Stimulated activated CD8-positive, alpha-beta memory T cell treated with anti-CD3 and anti-CD28 coated beads, Interleukin-15, amount 100 ng/mL, for 48 hours (primary cell): ENCODE data around the gene MIA2.
"Not testable (repeated sequence)": the region's sequence is repeated elsewhere in the genome, so short reads cannot be mapped to it uniquely, and the experiment has no call there.

Experiments
- DNase-seq, 2 donors: peaks; one replicate each; pipeline ENCODE4 v3.0.0-alpha.2; 2020; ENCODE audit warnings: low read depth in 2 of 2

MIA2 gene

DNA sequence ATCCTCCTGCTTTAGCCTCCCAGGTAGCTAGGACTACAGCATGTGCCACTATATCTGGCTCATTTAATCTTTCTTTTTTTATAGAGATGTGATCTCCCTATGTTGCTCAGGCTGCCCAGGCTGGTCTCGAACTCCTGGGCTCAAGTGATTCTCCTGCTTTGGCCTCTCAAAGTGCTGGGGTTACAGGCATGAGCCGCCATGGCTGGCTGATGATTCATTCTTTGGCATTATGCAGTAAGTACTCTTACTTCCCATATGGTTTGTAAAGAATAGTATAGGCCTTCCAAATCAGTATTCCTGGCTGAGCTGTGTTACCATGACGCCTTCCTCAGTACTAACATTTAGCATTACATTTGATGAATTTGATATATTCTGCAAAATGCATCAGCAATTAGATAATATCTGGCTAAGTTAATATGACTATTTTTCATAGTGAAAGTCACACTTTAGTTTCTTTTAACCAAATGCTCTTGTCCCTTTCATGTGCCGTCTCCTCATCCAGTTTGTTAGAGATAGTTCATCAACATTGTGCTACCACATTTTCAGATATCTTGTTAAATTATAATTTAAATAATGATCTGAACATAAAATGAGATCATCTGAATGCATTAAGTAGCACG lies 3.2 kb upstream of the MIA2 start:
- DNase-seq = no peak

DNA sequence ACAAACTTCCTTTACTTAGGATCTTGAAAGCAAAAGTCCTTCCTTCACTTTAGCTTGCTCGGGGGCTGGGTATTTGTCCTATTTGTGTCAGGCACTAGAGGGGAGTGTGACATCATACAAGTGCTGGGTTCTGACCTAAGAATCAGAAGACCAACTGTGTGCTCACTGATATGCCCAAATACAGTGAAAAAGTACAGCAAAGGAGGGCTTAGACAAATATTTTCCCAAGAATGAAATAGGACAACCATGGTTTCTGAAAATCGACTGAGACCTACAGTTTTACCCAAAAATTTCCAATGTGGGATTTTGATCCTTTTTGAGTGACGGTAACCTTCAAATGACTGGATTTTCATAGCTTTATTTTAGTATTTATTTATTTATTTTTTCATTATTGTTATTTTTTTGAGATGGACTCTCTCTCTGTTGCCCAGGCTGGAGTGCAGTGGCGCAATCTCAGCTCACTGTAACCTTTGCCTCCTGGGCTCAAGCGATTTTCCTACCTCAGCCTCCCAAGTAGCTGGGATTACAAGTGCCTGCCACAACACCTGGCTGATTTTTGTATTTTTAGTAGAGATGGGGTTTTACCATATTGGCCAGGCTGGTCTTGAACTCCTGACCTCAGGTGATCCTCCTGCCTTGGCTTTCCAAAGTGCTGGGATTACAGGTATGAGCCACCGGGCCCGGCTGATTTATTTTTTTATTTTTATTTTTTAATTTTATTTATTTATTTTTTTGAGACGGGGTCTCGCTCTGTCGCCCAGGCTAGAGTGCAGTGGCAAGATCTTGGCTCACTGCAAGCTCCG lies 1.8 kb upstream of the MIA2 start:
- DNase-seq = not testable (repeated sequence)

DNA sequence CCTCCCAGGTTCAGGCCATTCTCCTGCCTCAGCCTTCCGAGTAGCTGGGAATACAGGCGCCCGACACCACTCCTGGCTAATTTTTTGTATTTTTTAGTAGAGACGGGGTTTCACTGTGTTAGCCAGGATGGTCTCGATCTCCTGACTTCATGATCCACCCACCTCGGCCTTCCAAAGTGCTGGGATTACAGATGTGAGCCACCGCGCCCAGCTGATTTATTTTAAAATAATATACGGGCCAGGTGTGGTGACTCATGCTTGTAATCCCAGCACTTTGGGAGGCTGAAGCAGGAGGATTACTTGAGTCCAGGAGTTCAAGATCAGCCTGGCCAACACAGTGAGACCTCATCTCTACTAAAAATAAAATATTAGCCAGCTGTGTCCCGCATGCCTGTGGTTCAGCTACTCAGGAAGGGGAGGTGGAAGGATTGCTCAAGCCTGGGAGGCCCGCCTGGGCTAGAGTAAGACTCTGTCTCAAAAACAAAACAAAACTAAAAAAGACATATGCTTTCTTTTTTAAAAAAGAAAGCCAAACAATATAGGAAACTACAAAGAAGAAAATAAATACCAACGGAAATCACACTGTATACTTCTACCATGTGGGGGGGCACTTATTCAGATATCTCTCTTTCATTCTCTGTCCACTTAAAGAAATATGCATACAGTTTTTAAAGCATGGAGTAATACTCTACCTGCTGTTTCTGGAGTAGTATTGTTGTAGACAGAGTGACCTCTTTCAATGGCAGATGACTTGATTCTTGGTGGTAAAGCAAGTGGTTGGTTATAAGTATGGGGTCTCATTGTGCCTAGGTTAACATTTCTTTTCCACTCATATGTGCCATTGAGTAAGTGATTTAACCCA lies 930 bp upstream of the MIA2 start:
- no peak for DNase-seq

DNA sequence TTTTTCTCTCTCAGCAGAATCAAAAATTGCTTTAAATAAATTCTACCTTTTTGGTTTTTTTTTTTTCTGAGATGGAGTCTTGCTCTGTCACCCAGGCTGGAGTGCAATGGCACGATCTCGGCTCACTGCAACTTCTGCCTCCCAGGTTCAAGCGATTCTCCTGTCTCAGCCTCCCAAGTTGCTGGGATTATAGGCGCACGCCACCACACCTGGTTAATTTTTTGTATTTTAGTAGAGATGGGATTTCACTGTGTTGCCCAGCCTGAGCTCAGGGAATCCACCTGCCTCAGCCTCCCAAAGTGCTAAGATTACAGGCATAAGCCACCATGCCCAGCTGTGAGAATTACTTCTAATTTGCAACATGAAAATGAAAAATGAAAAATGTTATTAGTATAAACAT lies 1.3 kb downstream of the MIA2 start:
- DNase-seq = not testable (repeated sequence)

DNA sequence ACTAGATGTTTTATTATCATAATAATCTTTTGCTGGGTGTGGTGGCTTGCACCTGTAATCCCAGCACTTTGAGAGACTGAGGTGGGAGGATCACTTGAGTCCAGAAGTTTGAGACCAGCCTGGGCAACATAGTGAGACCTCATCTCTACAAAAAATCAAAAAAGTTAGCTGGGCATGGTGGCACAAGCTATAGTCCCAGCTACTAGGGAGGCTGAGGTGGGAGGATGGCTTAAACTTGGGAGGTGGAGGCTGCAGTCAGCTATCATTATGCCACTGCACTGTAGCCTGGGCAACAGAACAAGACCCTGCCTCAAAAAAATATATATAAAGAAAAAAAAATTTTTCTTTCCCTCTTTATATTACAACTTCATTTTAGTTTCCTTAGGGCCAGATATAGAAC lies 1.8 kb downstream of the MIA2 start:
- DNase-seq = not testable (repeated sequence)

DNA sequence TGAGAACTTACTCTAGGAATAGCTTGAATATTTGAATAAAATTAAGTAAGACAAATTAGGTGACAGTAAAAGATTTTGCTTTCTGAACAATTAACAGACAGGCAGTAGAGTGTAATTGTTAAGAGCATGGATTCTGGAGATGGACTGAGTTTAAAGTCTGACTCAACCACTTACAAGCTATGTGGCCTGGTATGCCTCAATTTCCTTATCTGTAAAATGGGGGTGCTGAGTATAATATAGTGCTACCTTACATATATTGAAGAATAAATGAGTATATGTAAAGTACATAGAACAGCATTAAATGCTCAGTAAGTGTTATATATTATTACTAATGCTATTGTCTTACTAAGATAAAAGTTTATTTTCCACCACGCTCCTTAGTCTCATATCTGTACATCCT lies 7.1 kb downstream of the MIA2 start:
- DNase-seq = no peak

DNA sequence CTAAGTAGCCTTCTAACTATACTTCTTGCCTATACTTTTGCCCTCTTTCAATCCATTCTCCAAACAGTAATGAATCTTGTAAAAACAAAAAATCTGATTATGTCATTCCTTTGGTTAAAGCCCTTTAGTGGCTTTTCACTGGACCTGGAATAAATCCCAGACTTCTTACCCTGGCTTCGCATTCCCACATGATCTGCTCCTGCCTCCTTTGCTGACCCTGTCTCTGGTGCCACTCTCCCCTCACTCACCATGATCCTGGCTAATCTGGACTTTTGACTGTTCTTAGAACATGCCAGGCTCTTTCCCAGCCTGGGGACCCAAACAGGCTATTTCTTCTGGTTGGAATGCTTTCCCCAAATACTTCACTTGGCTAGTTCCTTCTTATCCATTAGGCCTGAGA lies 7.9 kb downstream of the MIA2 start:
- DNase-seq = no peak

DNA sequence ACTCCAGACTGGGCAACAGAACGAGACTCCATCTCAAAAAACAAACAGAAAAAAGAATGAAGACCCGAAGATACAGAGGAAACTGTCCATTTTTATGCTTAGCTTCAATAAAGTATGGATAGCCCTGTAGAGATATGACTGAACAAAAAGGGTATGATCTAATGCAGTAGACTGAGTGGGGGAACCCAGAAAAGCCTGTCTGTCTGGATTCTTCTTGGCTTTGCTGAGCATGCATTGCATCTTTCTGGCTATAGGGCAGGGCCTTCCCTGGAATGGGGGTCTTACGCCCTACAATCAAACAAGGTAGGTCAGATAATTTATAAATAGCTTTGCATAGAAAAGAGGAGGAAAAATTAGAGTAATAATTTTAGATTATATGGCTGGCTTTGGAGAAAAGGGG lies 10.1 kb downstream of the MIA2 start:
- DNase-seq = no peak

DNA sequence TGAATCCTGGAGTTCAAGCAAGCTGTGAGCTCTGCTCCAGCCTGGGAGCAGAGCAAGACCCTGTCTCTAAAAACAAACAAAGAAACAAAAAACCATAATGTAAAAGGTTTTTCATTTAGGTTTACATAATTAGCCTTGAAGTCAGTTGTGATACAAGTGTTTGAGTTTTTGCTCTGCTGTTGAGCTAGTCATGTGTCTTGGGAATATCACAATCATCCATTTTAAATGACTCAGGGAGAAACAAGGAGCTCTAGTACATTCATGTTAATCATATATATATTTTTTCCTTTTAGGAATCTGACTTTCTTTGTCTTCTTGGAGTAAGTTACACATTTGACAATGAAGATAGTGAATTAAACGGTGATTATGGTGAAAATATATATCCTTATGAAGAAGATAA lies 12.9 kb downstream of the MIA2 start:
- DNase-seq = no peak

DNA sequence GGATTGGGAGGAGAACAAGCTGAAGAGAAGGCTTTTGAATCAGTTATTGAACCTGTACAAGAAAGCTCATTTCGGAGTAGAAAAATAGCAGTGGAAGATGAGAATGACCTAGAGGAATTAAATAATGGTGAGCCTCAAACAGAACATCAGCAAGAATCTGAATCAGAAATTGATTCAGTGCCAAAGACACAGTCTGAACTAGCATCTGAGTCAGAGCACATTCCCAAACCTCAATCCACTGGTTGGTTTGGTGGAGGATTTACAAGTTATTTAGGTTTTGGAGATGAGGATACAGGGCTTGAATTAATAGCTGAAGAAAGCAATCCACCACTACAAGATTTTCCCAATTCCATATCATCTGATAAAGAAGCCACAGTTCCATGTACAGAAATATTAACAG lies 13.5 kb downstream of the MIA2 start:
- DNase-seq = no peak

DNA sequence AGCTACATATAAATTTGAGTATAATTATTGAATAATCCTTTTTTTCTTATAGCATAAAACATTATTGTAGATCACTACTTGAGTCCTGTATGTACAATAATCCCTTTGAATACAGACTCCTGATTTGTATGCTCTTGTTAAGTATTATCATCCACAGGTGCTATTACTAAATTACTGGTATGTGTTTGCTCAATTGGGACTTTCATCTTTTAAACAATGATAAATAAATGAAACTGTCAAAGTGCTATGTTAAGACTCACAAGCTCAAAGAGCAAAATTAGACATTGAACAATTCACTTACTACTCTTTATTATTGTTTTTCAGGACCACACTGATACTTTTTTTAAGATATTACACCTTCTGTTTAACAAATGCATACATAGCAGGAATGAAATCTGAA lies 17.8 kb downstream of the MIA2 start:
- no peak for DNase-seq

DNA sequence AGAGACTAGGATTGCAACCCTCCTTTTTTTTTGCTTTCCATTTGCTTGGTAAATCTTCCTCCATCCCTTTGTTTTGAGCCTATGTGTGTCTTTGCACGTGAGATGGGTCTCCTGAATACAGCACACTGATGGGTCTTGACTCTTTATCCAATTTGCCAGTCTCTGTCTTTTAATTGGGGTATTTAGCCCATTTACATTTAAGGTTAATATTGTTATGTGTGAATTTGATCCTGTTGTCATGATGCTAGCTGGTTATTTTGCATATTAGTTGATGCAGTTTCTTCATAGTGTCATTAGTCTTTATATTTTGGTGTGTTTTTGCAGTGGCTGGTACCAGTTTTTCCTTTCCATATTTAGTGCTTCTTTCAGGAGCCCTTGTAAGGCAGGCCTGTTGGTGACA lies 23.7 kb downstream of the MIA2 start:
- not testable (repeated sequence) for DNase-seq

DNA sequence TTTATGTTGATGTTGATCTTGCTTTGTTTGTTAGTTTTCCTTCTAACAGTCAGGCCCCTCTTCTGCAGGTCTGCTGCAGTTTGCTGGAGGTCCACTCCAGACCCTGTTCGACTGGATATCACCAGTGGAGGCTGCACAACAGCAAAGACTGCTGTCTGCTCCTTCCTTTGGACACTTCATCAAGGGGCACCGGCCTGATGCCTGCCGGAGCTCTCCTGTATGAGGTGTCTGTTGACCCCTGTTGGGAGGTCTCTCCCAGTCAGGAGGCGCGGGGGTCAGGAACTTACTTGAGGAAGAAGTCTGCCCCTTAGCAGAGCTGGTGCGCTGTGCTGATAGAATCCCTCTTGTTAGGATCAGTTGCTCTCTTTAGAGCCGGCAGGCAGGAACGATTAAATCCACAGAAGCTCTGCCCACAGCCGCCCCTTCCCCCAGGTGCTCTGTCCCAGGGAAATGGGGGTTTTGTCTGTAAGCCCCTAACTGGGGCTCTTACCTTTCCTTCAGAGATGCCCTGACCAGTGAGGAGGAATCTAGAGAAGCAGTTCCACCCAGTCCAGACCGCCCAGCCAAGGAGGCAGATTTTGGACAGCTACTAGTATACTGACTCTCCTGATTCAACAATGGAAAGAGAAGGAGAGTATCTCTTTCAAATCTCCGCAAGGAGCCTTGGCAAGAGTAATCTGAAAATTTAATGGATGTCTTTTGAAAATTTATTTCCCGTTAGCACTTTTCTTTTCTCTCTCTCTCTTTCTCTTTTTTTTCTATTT lies 25.2 kb downstream of the MIA2 start:
- DNase-seq = no peak

DNA sequence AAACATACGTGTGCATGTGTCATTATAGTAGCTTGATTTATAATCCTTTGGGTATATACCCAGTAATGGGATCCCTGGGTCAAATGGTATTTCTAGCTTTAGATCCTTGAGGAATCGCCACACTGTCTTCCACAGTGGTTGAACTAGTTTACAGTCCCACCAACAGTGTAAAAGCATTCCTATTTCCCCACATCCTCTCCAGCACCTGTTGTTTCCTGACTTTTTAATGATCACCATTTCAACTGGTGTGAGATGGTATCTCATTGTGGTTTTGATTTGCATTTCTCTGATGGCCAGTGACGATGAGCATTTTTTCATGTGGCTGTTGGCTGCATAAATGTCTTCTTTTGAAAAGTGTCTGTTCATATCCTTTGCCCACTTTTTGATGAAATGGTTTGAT lies 26.4 kb downstream of the MIA2 start:
- DNase-seq = not testable (repeated sequence)

DNA sequence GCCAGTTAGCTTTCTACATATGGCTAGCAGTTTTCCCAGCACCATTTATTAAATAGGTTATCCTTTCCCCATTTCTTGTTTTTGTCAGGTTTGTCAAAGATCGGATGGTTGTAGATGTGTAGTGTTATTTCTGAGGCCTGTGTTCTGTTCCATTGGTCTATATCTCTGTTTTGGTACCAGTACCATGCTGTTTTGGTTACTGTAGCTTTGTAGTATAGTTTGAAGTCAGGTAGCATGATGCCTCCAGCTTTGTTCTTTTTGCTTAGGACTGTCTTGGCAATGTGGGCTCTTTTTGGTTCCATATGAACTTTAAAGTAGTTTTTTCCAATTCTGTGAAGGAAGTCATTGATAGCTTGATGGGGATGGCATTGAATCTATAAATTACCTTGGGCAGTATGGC lies 28.5 kb downstream of the MIA2 start:
- not testable (repeated sequence) for DNase-seq

DNA sequence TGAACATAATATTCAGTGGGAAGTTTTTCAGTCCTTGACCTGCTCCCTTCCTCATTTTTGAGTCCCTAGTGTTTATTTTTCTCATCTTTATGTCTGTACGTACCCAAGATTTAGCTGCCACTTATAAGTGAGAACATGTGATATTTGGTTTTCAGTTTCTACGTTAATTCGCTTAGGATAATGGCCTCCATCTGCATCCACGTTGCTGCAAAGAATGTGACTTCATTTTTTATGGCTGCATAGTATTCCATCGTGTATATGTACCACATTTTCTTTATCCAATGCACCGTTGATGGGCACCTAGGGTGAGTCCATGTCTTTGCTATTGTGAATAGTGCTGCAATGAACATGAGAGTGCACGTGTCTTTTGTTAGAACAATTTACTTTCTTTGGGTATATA lies 30.3 kb downstream of the MIA2 start:
- no peak for DNase-seq

DNA sequence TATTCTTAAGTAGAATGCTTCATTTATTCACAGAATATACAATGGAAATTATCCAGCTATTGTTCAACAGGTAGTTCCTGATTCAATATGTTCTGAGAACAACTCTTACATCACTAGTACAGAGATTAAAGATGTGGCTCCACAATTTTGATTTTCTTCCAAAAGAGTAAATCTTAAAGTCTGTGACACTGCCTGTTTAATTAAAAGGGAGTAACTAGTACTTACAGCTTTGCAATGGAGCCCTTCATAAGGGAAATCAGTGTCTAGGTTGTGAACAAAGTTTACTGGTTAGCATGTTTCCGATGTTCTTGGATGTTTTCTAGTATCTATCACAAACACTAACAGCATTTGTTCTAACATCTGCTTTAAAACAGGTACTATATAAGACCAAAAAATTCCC lies 30.8 kb downstream of the MIA2 start:
- no peak for DNase-seq

DNA sequence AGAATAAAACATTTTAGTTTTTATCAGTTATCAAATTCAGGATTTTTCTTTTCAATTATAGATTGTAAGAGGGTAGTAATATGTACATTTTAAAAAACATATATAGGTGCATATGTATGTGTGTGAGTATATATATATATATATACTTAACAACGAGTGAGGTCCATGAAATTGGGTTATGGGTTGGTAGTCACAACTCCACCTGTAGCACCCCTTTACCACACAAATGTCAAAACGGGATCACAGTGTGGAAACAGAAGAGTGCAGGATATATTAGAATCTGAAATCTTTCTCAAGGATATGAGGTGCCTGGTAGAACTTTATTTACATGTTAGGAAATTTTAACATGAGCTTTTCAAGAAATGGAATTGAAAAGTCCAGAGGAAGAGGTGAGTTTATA lies 31.3 kb downstream of the MIA2 start:
- no peak for DNase-seq

DNA sequence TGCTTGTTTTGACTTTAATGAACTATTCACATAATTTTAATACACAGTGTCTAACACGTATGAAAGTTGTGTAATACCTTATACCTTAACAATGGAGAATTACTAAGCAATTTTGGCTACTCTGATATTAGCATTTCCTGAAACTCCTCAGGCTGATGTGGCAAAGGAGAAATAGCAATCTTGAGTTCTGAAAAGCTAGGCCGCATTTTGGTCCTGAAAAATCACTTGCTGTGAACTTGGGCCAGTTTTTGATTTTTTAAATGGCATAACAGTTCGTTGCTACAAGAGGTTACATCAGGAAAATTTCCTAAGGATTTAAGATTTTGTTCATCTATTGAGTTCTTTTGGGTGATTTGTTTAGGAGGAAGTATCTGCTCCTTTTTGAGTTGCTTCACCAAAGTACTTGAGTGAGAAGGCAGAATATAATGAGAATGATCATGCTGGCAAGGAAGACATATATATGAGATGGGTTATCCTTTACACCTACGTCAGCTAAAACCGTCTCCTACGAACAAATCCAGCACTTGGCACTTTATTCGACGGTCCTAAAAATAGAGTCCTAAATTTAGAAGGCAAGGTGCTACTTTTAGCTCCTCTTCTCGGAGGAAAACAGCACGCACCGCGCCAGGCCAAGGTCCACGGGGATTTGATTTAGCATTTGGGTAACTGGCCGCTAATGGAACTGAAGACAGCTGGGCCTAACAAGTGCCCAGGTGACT lies 32.2 kb downstream of the MIA2 start:
- DNase-seq = no peak

DNA sequence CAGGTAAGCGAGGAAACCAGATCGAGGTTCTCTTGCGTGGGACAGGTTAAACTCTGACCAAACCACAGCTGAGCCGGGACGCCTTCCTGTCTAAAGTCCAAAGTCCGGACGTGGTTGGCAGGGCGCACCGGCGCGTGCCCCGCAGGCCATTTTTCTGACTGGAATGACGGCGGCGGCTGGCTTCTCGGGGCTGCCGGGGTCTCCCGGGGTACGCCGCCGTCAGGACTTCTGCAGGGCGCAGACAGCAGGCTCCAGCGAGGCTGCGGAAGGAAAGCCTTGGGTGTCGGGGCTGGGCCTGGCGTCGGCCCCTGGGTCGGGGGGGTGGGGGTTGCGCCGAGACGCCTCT lies 32.8 kb downstream of the MIA2 start:
- DNase-seq = peak in 1 of 2 donors; percentile 12

DNA sequence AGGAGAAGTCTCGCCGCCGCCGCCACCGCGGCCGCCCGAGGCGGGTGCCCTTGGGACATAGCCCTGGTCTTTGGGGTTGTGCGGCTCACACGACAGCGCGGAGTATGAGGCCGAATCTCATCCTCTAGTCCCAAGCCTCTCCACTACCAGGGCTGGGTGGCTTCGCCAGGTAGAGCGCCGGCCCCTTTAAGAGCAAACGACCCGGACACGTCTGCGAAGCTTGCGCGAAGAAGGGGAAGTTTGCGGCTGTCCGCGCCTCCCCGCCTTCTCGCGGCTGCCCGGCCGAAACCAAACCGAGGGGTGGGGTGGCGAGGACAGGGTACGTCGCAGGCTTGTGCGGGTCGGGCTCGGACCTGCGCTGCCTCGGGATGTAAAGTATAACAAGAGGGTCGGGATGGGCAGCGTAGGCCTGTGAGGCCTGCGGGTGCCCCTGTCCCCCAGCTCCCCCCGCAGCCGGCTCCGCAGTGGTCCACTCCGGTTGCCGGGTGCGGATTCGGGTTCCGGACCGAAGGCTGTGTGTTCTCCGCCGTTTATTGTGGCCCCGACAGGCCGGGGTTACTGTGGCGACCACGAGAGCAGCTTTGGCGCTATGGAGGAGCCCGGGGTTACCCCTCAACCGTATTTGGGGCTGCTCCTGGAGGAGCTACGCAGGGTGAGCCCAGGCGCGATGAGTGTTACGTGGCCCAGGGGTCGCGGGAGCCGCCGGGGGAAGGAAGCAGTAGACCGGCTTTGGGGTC lies 33.3 kb downstream of the MIA2 start:
- DNase-seq = peak; percentile 53 to 65
